NCI-H345 (cell line): ENCODE results near the gene ADH4.
"Not testable (repeated sequence)": the region's sequence is repeated elsewhere in the genome, so short reads cannot be mapped to it uniquely, and the experiment has no call there.

Source experiments
- DNase-seq: peaks from one replicate; lab custom pipeline; 2025; lab: John Stamatoyannopoulos, UW

ADH4 gene

DNA sequence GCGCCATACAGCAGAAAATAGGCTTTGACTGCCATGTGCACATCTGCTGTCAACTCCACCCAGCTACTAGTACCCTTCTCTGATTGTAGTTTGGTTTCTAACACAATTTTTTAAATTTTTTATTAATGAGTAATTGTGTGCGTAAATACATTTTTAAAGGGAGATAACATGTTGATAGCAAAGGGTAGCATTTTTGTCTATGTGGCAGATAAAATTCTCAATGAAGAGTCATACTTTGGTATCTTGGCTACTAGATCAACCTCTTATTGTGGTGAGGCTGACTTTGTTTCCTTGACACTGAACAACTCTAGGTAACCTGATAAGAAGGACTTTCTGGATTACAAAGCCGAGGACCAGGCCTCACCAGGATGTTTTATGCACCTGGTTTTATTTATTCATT is 9.5 kb downstream of the ADH4 start:
- DNase-seq, result no peak

GRCh38 chr4:99131378-99131777 is 12.7 kb downstream of the ADH4 start:
- DNase-seq, result no peak

DNA sequence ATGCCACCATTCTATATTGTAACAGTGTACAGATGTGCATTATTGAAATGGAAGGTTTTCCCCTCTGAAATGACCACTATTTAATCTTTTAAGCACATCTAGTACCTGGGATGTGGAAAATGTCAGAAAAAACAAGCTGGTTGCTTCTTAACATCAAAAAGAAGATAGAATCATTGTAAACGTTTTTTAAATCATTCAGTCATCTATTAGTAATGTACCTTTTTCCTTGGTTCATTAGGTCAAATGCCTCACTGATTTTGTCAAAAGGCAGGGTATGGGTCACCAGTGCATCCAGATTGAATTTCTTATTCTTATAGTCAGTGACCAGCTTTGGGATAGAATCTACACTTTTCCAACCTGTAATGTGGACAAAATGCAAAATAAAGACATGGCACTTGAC is 17.7 kb downstream of the ADH4 start:
- DNase-seq, result no peak

- DNase-seq, result no peak
Measured at GRCh38 chr4:99121008-99121407, 23.1 kb downstream of the ADH4 start.

DNA sequence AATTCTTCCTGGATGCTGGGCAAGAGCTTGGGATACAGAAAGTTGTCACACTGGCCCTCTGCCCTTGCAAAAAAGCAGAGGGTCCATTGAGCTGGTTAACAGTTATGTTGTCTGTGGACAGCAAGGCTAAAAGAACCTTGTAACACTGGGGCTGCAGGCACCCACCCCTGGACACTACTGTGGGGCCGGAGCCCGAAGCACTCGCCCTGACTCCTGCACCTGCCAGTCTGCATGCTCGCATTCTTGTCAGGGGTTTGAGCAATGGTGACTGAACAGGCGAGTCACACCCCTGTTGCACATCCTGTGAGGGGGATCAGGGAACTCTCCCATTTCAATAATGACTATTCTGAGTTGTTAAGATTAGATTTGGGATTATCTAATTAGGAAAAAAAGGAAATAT is 23.6 kb downstream of the ADH4 start:
- DNase-seq, result no peak

GRCh38 chr4:99117876-99118693 is 26.0 kb downstream of the ADH4 start:
- DNase-seq, result no peak

DNA sequence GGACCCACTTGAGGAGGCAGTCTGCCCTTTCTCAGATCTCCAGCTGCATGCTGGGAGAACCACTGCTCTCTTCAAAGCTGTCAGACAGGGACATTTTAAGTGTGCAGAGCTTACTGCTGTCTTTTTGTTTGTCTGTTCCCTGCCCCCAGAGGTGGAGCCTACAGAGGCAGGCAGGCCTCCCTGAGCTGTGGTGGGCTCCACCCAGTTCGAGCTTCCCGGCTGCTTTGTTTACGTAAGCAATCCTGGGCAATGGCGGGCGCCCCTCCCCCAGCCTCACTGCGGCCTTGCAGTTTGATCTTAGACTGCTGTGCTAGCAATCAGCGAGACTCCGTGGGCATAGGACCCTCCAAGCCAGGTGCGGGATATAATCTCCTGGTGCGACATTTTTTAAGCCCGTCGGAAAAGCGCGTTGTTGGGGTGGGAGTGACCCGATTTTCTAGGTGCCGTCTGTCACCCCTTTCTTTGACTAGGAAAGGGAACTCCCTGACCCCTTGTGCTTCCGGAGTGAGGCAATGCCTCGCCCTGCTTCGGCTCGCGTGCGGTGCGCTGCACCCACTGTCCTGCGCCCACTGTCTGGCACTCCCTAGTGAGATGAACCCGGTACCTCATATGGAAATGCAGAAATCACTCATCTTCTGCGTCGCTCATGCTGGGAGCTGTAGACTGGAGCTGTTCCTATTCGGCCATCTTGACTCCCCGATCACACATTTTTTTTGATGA is 26.8 kb downstream of the ADH4 start:
- DNase-seq, result not testable (repeated sequence)

DNA sequence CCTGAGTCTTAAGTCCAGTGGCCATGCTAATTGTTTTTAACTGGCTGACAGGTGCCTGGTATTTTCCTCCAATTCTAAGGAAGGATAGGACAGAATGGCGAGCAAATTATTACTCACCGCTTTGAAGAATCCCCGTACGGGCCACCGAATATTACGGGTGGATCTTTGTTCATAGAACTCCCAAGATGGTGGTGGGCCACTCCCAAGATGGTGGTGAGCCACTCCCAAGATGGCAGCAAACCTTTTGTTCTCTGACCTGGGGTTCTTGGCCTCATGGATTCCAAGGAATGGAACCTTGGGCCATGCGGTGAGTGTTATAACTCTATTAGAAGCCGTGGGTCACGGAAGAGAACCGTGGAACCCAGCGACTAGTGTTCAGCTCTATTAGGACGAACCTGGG is 34.8 kb downstream of the ADH4 start:
- not testable (repeated sequence) for DNase-seq

- no peak for DNase-seq
Measured at GRCh38 chr4:99104153-99104552, 39.9 kb downstream of the ADH4 start.

GRCh38 chr4:99103166-99103565 is 40.9 kb downstream of the ADH4 start:
- DNase-seq, result no peak

- DNase-seq, result no peak
Measured at GRCh38 chr4:99102634-99103033, 41.5 kb downstream of the ADH4 start.

DNA sequence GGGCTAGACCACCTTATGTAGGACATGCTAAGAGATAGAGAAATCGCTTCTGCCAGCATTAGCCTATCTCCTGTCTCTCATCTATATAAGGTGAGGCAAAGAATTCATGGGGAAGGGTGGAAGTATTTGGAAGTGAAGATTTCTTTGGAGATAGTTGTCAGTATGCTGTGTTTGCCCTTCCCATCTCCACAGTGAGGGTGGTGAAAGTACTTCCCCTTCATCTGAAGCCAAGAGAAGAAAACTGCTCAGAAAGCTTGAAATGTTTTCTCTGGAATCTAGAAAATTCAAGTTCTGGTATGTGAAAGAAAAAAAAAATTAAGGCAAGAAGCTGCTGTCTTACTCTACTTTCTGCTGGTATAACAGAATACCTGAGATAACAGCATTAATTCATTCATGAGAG is 43.2 kb downstream of the ADH4 start:
- no peak for DNase-seq

DNA sequence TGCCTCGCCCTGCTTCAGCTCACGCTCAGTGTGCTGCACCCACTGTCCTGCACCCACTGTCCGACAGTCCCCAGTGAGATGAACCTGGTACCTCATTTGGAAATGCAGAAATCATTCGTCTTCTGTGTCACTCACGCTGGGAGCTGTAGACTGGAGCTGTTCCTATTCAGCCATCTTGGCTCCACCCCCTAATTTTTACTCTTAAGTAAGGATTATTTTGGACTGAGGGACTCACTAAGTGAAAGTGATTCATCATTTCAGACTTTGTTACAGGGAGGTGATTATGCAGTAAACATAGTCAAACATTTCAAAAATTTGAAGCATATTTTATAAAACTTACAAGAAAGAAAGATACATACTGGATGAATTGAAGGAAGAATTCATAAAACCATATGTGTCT is 44.3 kb downstream of the ADH4 start:
- DNase-seq, result not testable (repeated sequence)

DNA sequence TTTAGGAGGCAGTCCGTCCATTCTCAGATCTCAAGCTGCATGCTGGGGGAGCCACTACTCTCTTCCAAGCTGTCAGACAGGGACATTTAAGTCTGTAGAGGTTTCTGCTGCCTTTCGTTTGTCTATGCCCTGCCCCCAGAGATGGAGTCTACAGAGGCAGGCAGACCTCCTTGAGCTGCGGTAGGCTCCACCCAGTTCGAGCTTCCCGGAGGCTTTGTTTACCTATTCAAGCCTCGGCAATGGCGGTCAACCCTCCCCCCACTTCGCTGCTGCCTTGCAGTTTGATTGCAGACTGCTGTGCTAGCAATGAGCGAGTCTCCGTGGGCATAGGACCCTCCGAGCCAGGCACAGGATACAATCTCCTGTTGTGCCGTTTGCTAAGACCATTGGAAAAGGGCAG is 44.8 kb downstream of the ADH4 start:
- DNase-seq, result no peak

DNA sequence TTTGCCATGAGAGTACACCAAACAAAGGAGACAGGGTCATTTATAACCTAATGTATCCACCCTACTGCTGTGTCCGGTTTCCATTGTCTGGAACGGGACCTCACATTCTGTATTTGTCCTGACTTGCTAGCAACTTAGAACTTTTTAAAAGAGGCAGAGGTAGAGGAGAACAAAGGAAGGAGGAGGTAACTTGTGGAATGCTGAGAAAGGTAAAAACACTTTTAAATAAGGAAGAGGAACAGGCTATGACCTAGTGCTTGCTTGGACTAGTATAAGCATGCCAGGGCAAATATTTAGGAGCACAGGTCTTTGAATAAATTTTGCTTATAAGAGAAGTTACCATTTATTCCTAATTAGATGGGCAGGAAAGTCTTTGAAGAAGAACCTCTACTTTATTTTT is 52.3 kb downstream of the ADH4 start:
- not testable (repeated sequence) for DNase-seq

- no peak for DNase-seq
Measured at GRCh38 chr4:99091216-99091575, 52.9 kb downstream of the ADH4 start.

- DNase-seq, result no peak
Measured at GRCh38 chr4:99090481-99091215, 53.4 kb downstream of the ADH4 start.

DNA sequence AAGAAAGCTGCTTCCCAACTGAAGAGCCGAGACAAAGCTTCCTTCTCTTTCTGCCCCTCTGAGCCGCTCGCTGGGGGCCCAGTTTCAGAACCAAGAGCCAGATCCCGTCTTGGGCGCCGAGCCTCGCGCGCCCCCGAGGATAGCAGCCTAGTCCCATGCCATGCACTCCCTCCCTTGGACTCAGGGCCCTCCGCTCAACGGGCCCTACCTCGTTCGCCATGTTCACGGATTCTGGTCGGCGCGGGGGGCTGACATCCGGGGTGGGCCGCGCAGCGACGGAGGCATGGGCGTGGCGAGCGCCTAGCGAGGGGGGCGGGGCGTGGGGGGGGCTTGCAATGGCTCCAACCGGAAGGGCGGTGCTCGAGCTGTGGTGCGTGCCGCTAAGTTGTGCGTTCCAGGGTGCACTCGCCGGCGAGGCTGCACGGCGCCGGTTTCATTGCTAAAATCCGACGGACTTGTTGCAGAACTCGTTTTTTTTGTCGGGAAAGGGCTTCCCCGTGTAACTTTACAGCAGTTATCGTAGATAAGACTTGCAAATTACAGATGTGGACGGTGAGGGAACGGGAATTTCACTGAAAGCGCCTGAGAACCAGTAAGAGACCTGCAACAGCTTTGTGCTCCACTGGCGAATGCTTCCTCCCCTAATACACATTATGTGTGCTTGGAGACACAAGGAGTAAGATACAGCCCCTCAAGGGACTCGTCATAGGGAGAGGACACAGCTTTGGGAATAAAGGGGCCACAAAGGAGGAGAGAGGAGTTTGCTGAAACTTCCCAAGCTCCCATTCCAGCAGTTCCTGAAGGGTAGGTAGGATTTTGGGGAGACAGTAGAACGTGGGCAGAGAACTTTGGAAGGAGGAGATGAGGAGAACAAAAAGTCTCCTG is 55.4 kb downstream of the ADH4 start, which contains the start of gene ADH5:
Gene ADH5 (minus strand): TSS at position 308 of the 885 bp plus-strand sequence. CDS start 88 bp downstream, at position 220.
- peak; percentile 81 for DNase-seq

DNA sequence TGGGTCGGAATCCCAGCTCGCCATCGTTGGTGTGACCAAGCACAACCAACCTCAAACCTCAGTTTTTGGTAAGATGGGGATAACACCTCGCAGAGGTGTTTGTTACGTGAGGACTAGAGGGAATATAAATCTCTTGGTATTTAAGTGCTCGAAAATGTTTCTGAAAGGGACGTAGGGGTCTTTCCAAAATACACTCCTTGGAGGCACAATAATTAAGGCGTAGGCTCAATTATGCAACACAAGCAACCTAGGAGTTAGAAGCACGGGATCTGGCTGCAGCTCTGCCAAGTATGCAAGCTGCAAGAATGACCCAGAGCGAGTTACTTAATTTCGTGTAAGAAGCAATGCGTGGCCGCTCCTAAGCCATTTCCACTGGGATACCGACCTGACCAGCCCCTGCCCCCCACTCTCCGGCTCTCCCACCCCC is 56.1 kb downstream of the ADH4 start:
- peak; percentile 12 for DNase-seq

DNA sequence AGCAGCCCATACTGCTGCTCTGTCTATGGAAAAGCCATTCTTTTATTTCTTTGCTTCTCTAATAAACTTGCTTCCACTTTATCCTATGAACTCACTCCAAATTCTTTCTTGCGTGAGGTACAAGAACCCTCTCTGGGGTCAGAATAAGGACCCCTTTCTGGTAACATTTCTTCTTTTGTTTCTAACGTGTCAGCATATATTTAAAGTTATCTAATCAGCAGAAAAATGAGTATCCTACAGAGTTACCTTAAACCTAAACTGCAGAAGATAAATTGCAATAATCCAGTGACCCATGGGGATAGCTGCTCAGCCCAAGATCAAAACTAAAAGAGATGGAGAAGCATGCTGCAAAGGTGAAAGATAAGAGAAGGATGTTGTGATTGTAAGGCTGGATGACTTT is 59.5 kb downstream of the ADH4 start:
- DNase-seq, result no peak

- DNase-seq, result no peak
Measured at GRCh38 chr4:99082192-99082591, 61.9 kb downstream of the ADH4 start.

GRCh38 chr4:99080869-99081268 is 63.2 kb downstream of the ADH4 start:
- DNase-seq, result not testable (repeated sequence)
